HG02623 (cell line): Measurements from ENCODE around the gene SRSF3.

Source experiments
- ATAC-seq: cut with Tn5 transposase; IDR thresholded peaks from one replicate; pipeline ENCODE4 v1.9.1; 2021; ENCODE audit warnings: moderate library complexity; ENCODE audit not compliant: unreplicated experiment

Gene SRSF3

DNA sequence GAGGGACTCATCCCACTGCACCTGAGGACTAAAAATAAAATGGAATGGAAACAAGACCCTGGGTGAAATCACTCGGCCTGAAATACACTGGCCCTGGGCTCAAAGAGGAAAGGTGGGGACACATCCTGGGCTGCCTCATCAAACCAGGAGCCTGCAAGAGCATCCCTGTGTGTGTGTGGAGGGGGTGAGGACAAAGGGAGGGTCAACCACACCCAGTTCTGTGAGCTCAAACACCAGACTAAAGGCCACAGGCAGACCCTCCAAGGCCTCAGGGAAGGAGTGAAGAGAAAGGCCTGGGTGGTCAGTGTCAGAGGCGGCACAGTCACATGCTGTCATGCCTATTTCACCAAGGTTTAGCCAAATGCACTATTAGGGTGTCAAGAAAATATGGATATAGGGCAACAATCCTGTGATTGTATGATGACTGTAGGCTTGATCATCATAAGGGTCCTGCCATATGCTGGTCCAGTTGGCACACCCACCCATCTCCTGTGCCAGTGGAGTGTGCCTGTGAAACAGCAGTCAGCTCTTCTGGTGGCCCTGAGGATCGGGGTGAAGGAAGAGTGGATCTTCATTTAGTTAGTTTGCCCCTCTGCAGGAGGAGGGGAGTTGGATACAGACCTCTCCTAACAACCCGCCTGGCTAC, 28.9 kb downstream of the SRSF3 start:
- no peak for ATAC-seq

DNA sequence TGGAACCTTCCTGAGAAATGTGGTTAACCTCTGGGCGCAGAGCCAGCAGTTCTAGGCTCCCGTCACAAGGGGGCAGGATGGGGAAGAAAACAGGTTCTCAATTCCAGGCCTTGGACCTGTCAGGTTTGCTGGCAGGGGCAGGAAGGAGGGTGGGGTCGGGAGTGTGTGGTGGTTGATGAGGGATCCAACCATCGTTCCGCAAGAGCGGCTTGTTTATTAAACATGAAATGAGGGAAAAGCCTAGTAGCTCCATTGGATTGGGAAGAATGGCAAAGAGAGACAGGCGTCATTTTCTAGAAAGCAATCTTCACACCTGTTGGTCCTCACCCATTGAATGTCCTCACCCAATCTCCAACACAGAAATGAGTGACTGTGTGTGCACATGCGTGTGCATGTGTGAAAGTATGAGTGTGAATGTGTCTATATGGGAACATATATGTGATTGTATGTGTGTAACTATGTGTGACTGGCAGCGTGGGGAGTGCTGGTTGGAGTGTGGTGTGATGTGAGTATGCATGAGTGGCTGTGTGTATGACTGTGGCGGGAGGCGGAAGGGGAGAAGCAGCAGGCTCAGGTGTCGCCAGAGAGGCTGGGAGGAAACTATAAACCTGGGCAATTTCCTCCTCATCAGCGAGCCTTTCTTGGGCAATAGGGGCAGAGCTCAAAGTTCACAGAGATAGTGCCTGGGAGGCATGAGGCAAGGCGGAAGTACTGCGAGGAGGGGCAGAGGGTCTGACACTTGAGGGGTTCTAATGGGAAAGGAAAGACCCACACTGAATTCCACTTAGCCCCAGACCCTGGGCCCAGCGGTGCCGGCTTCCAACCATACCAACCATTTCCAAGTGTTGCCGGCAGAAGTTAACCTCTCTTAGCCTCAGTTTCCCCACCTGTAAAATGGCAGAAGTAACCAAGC, 29.6 kb downstream of the SRSF3 start:
- ATAC-seq, result peak; percentile 41

DNA sequence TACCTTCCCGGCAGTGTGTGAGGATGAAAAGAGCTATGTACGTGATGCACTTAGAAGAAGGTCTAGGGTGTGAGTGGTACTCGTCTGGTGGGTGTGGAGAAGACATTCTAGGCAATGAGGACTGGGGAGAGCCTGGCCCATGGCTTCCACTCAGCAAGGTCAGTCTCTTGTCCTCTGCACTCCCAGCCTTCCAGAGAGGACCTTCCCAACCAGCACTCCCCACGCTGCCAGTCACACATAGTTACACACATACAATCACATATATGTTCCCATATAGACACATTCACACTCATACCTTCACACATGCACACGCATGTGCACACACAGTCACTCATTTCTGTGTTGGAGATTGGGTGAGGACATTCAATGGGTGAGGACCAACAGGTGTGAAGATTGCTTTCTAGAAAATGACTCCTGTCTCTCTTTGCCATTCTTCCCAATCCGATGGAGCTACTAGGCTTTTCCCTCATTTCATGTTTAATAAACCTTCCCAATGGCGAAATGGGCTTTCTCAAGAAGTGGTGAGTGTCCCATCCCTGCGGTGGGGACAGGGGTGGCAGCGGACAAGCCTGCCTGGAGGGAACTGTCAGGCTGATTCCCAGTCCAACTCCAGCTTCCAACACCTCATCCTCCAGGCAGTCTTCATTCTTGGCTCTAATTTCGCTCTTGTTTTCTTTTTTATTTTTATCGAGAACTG, 30.4 kb downstream of the SRSF3 start:
- no peak for ATAC-seq

DNA sequence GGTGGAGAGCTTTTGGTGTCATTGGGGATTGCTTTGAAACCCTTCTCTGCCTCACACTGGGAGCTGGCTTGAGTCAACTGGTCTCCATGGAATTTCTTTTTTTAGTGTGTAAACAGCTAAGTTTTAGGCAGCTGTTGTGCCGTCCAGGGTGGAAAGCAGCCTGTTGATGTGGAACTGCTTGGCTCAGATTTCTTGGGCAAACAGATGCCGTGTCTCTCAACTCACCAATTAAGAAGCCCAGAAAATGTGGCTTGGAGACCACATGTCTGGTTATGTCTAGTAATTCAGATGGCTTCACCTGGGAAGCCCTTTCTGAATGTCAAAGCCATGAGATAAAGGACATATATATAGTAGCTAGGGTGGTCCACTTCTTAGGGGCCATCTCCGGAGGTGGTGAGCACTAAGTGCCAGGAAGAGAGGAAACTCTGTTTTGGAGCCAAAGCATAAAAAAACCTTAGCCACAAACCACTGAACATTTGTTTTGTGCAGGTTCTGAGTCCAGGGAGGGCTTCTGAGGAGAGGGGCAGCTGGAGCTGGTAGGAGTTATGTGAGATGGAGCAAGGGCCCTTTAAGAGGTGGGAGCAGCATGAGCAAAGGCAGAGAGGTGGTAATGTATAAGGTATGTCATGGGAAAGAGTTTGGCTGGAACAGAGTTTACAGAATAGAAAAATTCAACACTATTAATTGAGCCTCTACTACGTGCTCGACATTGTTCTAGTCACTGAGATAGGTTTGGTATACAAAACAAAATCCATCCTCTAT, 31.2 kb downstream of the SRSF3 start:
- ATAC-seq, result no peak

DNA sequence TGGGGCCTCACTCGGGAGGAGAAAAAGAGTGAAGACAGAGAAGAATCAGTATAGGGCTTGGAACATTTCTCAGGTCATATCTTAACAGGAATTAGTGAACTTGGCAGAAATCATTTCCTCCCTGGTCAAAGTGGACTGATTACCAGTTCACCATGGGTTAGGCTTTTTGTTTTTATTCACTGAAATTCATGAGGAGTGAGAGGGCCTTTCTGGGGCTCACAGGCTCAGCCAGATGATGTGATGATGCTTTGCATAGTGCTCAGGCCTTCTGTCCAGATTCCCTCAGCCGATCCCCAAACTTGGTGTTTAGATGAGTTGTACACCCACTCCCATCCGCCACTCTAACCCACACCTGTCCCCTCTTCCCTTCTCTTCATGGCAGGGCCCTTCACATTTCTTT, 32.5 kb downstream of the SRSF3 start:
- no peak for ATAC-seq

DNA sequence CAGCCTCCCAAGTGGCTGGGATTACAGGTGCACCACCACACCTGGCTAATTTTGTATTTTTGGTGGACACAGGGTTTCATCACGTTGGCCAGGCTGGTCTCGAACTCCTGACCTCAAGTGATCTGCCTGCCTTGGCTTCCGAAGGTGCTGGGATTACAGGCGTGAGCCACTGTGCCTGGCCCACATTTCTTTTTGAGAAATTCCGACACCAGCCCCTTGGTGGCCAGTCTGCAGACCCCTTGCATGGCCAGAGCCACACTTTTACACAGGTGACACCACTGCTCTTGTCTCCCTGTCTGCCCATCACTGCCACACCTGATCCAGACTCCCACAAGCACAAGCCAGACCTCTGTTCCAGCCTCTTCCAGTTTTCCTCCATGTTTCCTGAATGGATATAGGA, 33.0 kb downstream of the SRSF3 start:
- ATAC-seq, result no peak

DNA sequence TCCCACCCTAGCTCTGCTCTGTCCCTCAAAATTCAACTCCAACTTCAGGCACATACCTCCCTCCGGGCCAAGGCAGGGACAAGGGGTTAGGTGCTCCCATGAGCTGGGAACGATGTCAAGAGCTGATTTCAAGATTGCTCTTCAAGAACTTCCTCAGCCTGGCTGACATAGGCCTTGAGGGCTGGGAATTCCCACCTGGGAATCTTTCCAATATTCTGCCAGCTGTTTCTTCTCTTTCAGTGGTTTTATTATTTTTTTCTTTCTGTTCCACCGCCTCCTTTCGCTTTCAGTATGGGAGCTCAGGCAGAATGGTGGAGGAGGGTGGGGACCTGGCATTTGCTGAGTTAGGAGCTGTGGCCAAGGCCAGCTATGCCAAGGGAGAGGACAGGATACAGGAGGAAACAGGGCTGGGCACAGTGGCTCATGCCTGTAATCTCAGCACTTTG, 33.7 kb downstream of the SRSF3 start:
- no peak for ATAC-seq

DNA sequence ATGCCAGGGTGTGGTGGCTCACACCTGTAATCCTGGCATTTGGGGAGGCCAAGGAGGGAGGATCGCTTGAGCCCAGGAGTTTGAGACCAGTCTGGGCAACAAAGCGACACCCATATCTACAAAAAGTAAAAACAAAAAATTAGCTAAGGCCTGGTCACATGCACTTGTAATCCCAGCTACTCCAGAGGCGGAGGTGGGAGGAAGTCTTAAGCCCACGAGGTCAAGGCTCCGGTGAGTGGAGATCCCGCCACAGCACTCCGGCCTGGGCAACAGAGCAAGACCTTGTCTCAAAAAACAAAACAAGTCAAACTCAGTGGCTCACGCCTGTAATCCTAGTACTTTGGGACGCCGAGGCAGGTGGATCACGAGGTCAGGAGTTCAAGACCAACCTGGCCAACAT, 35.6 kb downstream of the SRSF3 start:
- ATAC-seq, result no peak

DNA sequence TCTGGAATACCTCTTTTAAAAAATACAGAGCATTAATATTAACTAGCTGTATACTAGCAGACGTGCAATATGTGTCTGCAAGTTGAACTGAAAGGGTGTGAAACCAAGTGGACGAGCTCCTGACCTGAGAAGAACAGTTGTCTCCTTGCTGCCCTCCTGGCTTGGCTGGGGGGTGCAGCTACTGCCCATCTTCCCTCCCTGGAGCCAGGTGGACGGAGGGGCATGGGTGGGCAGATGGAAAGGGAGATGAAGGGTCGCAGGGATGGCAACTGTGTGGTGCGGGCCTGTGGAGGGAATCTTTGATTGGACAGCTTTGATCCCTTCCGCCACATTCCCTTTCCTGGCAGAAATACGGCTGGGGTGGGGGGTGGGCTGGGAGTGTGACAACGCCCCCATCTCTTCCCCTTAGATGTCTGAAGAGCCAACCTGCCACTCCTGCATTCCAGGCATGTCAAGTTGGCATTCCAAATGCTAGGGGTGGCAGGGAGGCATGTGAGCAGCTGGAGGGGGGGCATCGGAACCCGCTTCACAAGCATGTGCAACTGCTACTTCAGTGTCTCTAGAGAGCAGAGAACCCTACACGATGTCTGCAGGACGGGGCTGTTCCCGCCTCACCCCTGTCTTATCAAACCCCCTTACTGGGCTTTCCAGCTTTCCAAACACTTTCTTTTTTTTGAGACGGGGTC, 37.3 kb downstream of the SRSF3 start:
- no peak for ATAC-seq

DNA sequence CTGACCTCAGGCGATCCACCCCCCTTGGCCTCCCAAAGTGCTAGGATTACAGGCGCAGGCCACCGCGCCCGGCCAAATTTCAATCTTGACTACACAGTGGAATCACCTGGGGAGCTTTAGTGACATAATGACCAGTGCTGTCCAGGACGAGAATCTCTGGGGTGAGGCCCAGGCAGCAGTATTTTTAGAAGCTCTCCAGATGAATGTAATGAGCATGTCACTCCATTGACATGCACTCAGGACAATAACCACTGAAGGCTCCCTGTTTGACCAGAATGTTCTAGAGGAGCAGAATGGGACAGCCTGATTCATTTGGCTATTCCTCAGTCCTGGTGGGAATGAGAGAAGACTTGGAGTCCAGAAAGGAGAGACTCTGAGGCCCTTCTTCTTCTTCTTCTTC, 39.2 kb downstream of the SRSF3 start:
- ATAC-seq, result no peak

DNA sequence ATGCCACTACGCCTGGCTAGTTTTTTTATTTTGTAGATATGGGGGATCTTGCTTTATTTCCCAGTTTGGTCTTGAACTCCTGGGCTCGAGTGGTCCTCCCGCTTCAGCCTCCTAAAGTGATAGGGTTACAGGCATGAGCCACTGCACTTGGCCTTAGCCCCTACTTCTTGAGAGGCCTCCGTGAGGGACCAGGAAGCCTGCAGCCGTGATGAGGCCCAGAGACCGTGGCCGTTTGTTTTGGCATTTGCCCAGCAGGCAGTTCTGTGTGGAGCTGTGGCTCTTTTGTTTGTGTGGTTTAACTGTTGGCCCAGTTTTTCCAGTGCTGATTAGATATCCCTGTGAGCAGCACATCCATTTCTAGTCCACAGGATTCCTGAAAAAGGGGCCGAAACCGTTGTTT, 39.8 kb downstream of the SRSF3 start:
- ATAC-seq, result no peak

DNA sequence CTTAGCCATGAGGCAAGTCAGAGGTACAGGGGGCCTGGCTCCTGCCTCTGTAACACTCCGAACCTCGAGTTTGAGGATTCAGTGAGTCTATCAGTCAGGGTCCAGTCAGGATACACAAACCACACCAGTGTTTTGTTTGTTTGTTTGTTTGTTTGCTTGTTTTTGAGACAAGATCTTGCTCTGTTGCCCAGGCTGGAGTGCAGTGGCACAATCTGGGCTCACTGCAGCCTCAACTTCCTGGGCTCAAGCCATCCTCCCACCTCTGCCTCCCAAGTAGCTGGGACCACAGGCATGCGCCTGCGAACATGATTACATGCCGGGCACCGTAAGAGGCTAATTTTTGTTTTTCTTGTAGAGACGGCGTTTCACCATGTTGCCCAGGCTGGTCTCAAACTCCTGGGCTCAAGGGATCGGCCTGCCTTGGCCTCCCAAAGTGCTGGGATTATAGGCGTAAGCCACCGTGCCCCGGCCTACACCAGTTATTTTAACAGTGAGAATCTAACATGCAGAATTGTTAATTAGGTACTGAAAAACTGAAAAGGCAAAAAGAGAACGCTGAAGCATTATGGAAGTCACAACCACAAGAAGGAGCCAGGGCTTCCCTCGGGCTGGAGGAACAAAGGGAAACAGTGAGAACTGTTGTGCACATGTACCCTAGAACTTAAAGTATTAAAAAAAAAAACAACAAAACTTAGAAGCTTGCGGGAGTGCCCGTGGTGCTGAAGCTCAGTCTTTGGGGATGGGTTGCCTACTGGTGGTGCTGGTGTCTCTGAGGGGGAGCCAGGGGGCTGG, 40.4 kb downstream of the SRSF3 start:
- no peak for ATAC-seq

DNA sequence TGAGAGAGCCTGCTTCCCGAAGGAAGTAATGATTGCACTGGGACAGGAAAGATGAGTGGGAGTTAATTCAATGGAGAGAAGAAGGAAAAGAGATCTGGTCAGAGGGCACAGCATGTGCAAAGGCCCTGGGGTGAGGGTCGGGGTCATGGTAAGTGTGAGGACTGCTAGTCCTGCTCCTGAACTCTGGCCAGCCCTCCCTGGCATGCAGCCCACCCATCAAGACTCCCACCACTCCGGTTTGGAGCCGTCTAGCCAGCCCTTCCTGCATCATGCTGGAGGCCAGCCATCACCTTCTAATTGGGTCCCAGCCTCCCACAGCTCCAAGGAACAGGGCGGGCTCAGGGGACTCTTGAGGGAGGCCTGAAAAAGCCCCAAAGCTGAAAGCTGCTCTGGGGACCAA, 42.1 kb downstream of the SRSF3 start:
- no peak for ATAC-seq

DNA sequence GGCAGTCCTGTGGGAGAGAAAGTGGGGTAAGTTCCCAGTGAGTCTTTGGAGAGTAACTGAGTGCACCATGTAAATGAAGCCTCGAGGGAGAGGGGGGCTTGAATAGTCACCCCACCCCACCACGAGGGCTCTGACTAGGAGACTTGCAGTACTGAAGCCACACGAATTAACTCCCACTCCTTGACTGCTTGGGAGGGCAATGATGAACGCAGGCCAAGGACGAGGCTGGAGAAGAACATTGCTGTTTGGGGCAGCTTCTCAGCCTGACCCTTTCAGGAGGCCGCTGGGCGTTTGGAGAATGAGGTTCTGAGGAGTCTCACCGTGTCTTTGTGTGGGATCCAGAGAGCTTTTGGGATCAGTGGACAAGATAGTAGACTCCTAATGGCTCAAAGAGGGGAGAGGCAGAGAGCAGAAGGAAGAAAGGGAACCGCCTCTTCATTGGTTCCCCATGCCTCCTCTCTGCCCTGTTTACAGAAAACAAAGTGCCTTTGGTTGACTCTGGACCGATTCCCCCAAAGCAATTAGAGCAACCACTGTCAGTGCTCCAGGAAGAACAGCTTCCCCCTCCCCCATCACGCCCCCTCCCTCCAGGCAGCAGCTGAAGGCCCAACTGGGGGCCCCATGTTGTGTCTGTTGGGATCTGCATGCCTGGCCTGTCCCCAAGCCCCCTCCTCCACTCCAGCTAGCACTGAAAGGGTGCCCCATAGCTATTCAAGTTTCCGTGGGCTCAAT, 42.7 kb downstream of the SRSF3 start:
- no peak for ATAC-seq

DNA sequence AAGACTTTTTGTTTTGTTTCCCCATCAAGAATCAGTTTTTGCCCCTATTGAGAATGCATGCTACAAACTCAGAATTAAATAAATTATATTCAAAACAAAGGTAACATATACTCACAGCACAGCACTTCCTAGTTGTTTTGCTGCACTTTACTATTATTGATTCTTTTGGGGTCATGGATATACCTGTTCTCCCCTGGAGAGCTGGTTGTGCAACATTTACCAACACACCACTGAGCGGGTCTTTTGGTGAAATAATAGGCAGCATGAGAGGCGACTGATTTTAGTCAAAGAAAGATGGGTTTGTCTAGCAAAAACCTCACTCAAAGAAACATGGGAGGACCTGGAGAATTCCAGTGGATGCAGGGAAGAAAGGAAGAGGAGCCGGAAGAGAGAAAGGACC, 44.4 kb downstream of the SRSF3 start:
- no peak for ATAC-seq

DNA sequence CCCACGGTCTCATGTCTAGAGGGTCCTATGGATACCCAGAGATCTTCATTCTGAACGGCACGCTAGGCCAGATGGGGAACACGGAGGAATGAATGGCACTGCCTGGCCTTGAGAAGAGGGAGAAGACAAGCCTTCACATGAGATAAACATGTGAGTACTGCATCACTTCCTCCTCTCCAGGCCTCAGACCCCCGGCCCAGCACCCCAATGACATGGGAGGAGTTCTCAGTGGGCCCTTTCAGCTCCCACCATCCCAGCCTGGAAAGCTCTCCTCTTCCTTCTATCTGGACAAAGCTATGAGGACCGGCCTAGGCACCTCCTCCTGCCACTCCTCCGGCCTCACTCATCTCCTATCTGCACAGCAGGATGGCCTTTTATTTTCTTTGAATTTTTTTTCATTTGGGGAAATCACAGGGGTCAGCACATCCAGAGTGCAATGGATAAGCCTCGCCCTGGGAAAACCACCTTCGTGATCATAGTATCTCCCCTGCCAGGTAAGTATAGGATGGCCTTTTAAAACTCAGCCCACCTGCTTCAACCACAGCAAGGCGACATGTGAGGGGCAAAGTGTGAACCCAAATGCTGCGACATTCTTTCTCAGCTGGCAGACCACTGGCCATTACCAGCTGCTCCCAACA, 45.1 kb downstream of the SRSF3 start:
- no peak for ATAC-seq

DNA sequence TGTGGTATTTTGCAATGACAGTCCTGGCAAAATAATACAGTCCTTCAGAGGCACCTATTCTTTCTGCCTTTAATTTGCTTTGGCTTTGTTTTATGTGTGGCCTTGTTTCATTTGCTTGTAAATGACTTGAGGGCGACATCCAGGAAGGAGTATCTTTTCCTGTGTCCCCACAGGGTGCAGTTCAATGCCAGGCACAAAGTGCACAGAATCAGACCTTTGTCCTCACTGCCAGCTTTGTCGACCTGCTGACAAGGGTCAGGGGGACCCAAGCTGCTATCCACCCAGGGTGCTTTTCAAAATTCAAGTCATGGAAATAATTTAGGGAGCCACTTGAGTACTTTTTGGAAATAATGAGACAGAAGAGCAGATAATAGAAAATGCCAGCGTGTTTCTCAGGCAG, 47.4 kb downstream of the SRSF3 start:
- no peak for ATAC-seq
